Ishikawa (cell line): ENCODE results near the gene TMEM108.

ENCODE experiments used
- CEBPB ChIP-seq: IDR thresholded peaks from 2 replicates; pipeline ENCODE4 v1.6.1; 2012
- CREB1 ChIP-seq: IDR thresholded peaks from 2 replicates; pipeline ENCODE4 v1.6.1; 2012; ENCODE audit warnings: low read depth
- EGR1 ChIP-seq: IDR thresholded peaks from 2 replicates; pipeline ENCODE4 v1.6.1; 2012
- EP300 ChIP-seq: IDR thresholded peaks from 2 replicates; pipeline ENCODE4 v1.6.1; 2012; ENCODE audit warnings: borderline replicate concordance
- FOXM1 ChIP-seq: IDR thresholded peaks from 2 replicates; pipeline ENCODE4 v1.6.1; 2012; ENCODE audit warnings: low read depth, borderline replicate concordance
- MAX ChIP-seq: IDR thresholded peaks from 2 replicates; pipeline ENCODE4 v1.6.1; 2012
- REST ChIP-seq: IDR thresholded peaks from 2 replicates; pipeline ENCODE4 v1.6.1; 2012; ENCODE audit warnings: low read depth, mild to moderate bottlenecking
- TAF1 ChIP-seq: IDR thresholded peaks from 2 replicates; pipeline ENCODE4 v1.6.1; 2012; ENCODE audit warnings: low read depth, mild to moderate bottlenecking
- TCF12 ChIP-seq: IDR thresholded peaks from 2 replicates; pipeline ENCODE4 v1.6.1; 2012; ENCODE audit warnings: low read depth
- TEAD4 ChIP-seq: IDR thresholded peaks from 2 replicates; pipeline ENCODE4 v1.6.1; 2012
- USF1 ChIP-seq: IDR thresholded peaks from 2 replicates; pipeline ENCODE4 v1.6.1; 2012
- YY1 ChIP-seq: IDR thresholded peaks from 2 replicates; pipeline ENCODE4 v1.6.1; 2012; ENCODE audit warnings: low read depth
- ZBTB7A ChIP-seq: IDR thresholded peaks from 2 replicates; pipeline ENCODE4 v1.6.1; 2012; ENCODE audit warnings: low read depth

GRCh38 chr3:133135306-133135705 lies 97.1 kb downstream of the TMEM108 start:
- no peak for TF ChIP-seq USF1
- TF ChIP-seq EP300 = no peak
- no peak for TF ChIP-seq TAF1
- TF ChIP-seq TEAD4 = no peak
- TF ChIP-seq EGR1 = no peak
- TF ChIP-seq FOXM1 = no peak
- TF ChIP-seq CEBPB = no peak
- TF ChIP-seq ZBTB7A = no peak
- no peak for TF ChIP-seq REST
- TF ChIP-seq CREB1 = no peak
- TF ChIP-seq YY1 = no peak
- TF ChIP-seq MAX = no peak
- no peak for TF ChIP-seq TCF12
